ENCODE results near the gene ACKR2. TPM values are rescaled to one million over a fixed set of nuclear protein-coding genes. Genes with fewer than 3 reads are reported as not detected.

Gene ACKR2
- total RNA-seq, 2 donors from 2014 or later = 1.1 to 1.2 TPM

- Mint-ChIP-seq H3K27ac (peak overlapping the region; percentile 54), H3K4me1 (ENCODE audit: low read depth) (no peaks in the 10 kb centered on the region), H3K4me3 (no peak overlapping the region), H3K9me3 (no peaks in the 10 kb centered on the region), H3K27me3 (ENCODE audit: low read depth) (no peaks in the 10 kb centered on the region), H3K36me3 (ENCODE audit: insufficient read depth in 2 of 2) (peaks cover 1 to 3% of the 10 kb centered on the region in 2 donors)
- ATAC-seq (replicated peaks in 1 of 2) (peak; percentile 72 to 76), DNase-seq (peak; percentile 19 to 53)
Measured at GRCh38 chr3:42780892-42781700, 28.1 kb upstream of the ACKR2 start.

- Mint-ChIP-seq H3K4me1 (ENCODE audit: low read depth) (peaks cover 6% of the 10 kb centered on the region), H3K27ac (no peak overlapping the region), H3K9me3 (no peaks in the 10 kb centered on the region), H3K27me3 (ENCODE audit: low read depth) (no peaks in the 10 kb centered on the region), H3K36me3 (ENCODE audit: insufficient read depth in 2 of 2) (peaks cover 3 to 9% of the 10 kb centered on the region in 2 donors), H3K4me3 (no peak overlapping the region)
- DNase-seq (no peak), ATAC-seq (replicated peaks in 1 of 2) (no peak)
Measured at GRCh38 chr3:42786212-42786611, 23.0 kb upstream of the ACKR2 start.

DNA sequence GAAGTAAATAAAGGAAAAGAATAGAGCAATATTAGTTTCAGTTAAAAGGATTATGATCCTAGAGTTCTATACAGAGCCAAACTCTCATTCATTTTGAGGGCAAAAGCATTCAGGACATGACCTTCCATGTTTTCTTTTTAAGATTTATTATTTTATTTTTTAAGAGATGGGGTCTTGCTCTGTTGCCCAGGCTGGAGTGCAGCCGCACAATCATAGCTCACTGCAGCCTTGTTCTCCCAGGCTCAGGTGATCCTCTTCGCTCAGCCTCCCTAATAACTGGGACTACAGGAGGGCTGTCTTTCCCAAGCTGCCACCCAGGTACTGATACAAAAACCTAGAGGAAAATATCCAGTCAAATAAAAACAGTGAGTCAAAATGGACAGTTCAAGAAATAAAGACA lies 22.6 kb upstream of the ACKR2 start:
- ATAC-seq (replicated peaks in 1 of 2) (no peak), DNase-seq (no peak)
- Mint-ChIP-seq H3K36me3 (ENCODE audit: insufficient read depth in 2 of 2) (peaks cover 3 to 9% of the 10 kb centered on the region in 2 donors), H3K9me3 (no peaks in the 10 kb centered on the region), H3K4me3 (no peak overlapping the region), H3K4me1 (ENCODE audit: low read depth) (peaks cover 6% of the 10 kb centered on the region), H3K27ac (no peak overlapping the region), H3K27me3 (ENCODE audit: low read depth) (no peaks in the 10 kb centered on the region)

- peaks cover 12% of the 10 kb centered on the region for H3K4me1 Mint-ChIP-seq (ENCODE audit: low read depth)
- DNase-seq = no peak
- no peaks in the 10 kb centered on the region for H3K9me3 Mint-ChIP-seq
- H3K27me3 Mint-ChIP-seq (ENCODE audit: low read depth) = no peaks in the 10 kb centered on the region
- ATAC-seq (replicated peaks in 1 of 2) = no peak
- peaks cover 6 to 14% of the 10 kb centered on the region in 2 donors for H3K36me3 Mint-ChIP-seq (ENCODE audit: insufficient read depth in 2 of 2)
- no peak overlapping the region for H3K4me3 Mint-ChIP-seq
- H3K27ac Mint-ChIP-seq = no peak overlapping the region
Measured at GRCh38 chr3:42790714-42791229, 18.5 kb upstream of the ACKR2 start.

- ATAC-seq (replicated peaks in 1 of 2) = no peak
- no peak for DNase-seq
- H3K4me1 Mint-ChIP-seq (ENCODE audit: low read depth) = peaks cover 27% of the 10 kb centered on the region
- peaks cover 5 to 6% of the 10 kb centered on the region in 2 donors for H3K36me3 Mint-ChIP-seq (ENCODE audit: insufficient read depth in 2 of 2)
- no peaks in the 10 kb centered on the region for H3K27me3 Mint-ChIP-seq (ENCODE audit: low read depth)
- H3K27ac Mint-ChIP-seq = no peak overlapping the region
- H3K4me3 Mint-ChIP-seq = no peak overlapping the region
- no peaks in the 10 kb centered on the region for H3K9me3 Mint-ChIP-seq
Measured at GRCh38 chr3:42795621-42796181, 13.5 kb upstream of the ACKR2 start.

GRCh38 chr3:42796332-42796885 lies 12.8 kb upstream of the ACKR2 start:
- Mint-ChIP-seq H3K9me3 (no peaks in the 10 kb centered on the region), H3K36me3 (ENCODE audit: insufficient read depth in 2 of 2) (peaks cover 5 to 6% of the 10 kb centered on the region in 2 donors), H3K27ac (no peak overlapping the region), H3K27me3 (ENCODE audit: low read depth) (no peaks in the 10 kb centered on the region), H3K4me1 (ENCODE audit: low read depth) (peaks cover 30% of the 10 kb centered on the region), H3K4me3 (no peak overlapping the region)
- no peak for DNase-seq
- ATAC-seq (replicated peaks in 1 of 2) = no peak

GRCh38 chr3:42799376-42799775 lies 9.9 kb upstream of the ACKR2 start:
- Mint-ChIP-seq H3K27ac (no peak overlapping the region), H3K4me3 (no peak overlapping the region), H3K4me1 (ENCODE audit: low read depth) (peaks cover 47% of the 10 kb centered on the region), H3K27me3 (ENCODE audit: low read depth) (no peaks in the 10 kb centered on the region), H3K9me3 (no peaks in the 10 kb centered on the region), H3K36me3 (ENCODE audit: insufficient read depth in 2 of 2) (peaks cover 1 to 2% of the 10 kb centered on the region in 2 donors)
- DNase-seq = no peak
- ATAC-seq (replicated peaks in 1 of 2) = no peak

GRCh38 chr3:42800251-42800650 lies 9.0 kb upstream of the ACKR2 start:
- peaks cover 1% of the 10 kb centered on the region for H3K27me3 Mint-ChIP-seq (ENCODE audit: low read depth)
- H3K4me3 Mint-ChIP-seq = no peak overlapping the region
- DNase-seq = no peak
- H3K4me1 Mint-ChIP-seq (ENCODE audit: low read depth) = peaks cover 54% of the 10 kb centered on the region
- ATAC-seq (replicated peaks in 1 of 2) = no peak
- H3K36me3 Mint-ChIP-seq (ENCODE audit: insufficient read depth in 2 of 2) = peaks cover 1 to 2% of the 10 kb centered on the region in 2 donors
- no peaks in the 10 kb centered on the region for H3K9me3 Mint-ChIP-seq
- no peak overlapping the region for H3K27ac Mint-ChIP-seq

DNA sequence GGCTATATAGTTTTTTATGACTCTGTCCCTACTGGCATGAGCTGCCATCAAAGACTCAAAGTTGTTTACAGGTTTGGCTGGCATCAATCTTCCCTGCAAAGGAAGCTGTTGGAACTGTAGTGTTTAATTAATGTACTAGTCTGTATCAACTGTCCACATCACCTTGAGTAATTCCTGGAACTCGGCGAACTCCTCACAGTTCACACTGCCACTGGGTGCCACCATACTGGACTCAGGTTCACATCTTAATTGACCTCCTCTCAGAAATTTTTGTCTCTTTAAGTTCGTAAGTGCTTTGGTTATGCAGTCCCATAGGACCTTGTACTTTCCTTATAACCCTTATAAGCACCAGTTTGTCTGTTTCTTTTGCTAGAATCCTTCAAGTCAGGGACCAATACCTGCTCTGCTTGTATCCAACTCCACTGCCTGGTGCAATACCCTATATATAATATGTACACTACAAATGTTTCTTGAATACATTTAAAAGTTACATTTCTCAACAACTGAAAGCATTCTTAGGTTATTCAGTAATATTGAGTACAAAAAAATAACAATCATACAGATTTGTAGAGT lies 8.1 kb upstream of the ACKR2 start:
- DNase-seq = no peak
- peaks cover 10% of the 10 kb centered on the region for H3K27me3 Mint-ChIP-seq (ENCODE audit: low read depth)
- no peaks in the 10 kb centered on the region for H3K9me3 Mint-ChIP-seq
- peaks cover 54% of the 10 kb centered on the region for H3K4me1 Mint-ChIP-seq (ENCODE audit: low read depth)
- peaks cover 1 to 2% of the 10 kb centered on the region in 2 donors for H3K36me3 Mint-ChIP-seq (ENCODE audit: insufficient read depth in 2 of 2)
- H3K4me3 Mint-ChIP-seq = no peak overlapping the region
- no peak for ATAC-seq (replicated peaks in 1 of 2)
- H3K27ac Mint-ChIP-seq = no peak overlapping the region

DNA sequence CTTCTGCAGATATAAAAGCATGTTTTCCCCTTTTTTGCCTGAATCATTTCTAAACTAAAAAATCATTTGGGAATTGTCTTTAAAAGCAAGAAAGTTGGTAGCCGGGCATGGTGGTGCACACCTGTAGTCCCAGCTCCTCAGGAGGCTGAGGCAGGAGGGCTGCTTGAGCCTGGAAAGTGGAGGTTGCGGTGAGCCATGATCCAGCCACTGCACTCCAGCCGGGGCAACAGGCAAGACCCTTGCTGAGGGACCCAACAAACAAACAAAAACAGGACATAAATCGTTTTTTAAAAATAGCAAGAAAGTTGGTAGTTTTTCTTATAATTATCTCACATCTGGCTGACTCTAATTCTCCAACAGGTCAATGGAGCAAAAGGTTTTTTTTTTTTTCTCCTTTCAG lies 7.5 kb upstream of the ACKR2 start:
- H3K27me3 Mint-ChIP-seq (ENCODE audit: low read depth) = peaks cover 16% of the 10 kb centered on the region
- ATAC-seq (replicated peaks in 1 of 2) (no peak), DNase-seq (no peak)
- peaks cover 54% of the 10 kb centered on the region for H3K4me1 Mint-ChIP-seq (ENCODE audit: low read depth)
- H3K27ac Mint-ChIP-seq = no peak overlapping the region
- no peaks in the 10 kb centered on the region for H3K9me3 Mint-ChIP-seq
- peaks cover 1 to 2% of the 10 kb centered on the region in 2 donors for H3K36me3 Mint-ChIP-seq (ENCODE audit: insufficient read depth in 2 of 2)
- no peak overlapping the region for H3K4me3 Mint-ChIP-seq

DNA sequence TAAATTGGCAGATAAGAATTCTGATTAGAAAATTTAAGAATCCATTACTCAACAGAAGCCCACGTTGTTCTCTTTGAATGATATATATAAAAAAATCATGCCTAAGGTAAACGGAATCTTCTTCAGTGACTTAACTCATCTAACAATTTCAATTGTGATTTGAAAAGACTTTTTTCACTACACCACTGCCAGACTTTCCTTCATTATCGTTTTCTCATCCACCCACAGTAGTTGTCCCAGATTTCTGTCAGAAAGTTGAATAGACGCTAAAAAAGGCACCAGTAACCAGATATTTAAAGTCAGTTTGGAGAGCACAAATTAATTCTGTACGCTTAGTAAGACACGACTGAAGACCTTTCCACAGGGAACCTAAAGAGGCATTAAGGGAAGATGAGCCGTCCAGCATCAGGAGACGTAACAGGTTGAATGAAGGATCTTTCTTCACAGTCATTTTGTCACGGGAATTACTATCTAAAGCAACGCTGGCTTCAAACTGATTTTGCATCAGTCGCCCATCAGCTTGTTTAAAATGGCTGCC lies 6.3 kb upstream of the ACKR2 start:
- DNase-seq (no peak), ATAC-seq (replicated peaks in 1 of 2) (no peak)
- Mint-ChIP-seq H3K4me3 (peak overlapping the region; percentile 94 to 96), H3K27ac (no peak overlapping the region), H3K27me3 (ENCODE audit: low read depth) (peaks cover 24% of the 10 kb centered on the region), H3K9me3 (no peaks in the 10 kb centered on the region), H3K36me3 (ENCODE audit: insufficient read depth in 2 of 2) (peaks cover 1 to 2% of the 10 kb centered on the region in 2 donors), H3K4me1 (ENCODE audit: low read depth) (peaks cover 54% of the 10 kb centered on the region)

- peak overlapping the region; percentile 91 for H3K27ac Mint-ChIP-seq
- peak; percentile 33 to 51 for DNase-seq
Measured at GRCh38 chr3:42803414-42804105, 5.7 kb upstream of the ACKR2 start.

More at GRCh38 chr3:42803414-42804105, 5.7 kb upstream of the ACKR2 start:
- H3K36me3 Mint-ChIP-seq (ENCODE audit: insufficient read depth in 2 of 2) = peaks cover 1 to 2% of the 10 kb centered on the region in 2 donors
- ATAC-seq (replicated peaks in 1 of 2) = peak; percentile 39 to 48
- H3K4me3 Mint-ChIP-seq = peak overlapping the region; percentile 94 to 96
- H3K27me3 Mint-ChIP-seq (ENCODE audit: low read depth) = peaks cover 24% of the 10 kb centered on the region
- H3K4me1 Mint-ChIP-seq (ENCODE audit: low read depth) = peaks cover 54% of the 10 kb centered on the region
- no peaks in the 10 kb centered on the region for H3K9me3 Mint-ChIP-seq
